ENCODE measurements around the gene ACAD10.
A peak's percentile ranks its signal among the peaks of the same experiment; 100 is the strongest.
"Not testable (repeated sequence)": the region's sequence is repeated elsewhere in the genome, so short reads cannot be mapped to it uniquely, and the experiment has no call there.

Gene ACAD10

DNA sequence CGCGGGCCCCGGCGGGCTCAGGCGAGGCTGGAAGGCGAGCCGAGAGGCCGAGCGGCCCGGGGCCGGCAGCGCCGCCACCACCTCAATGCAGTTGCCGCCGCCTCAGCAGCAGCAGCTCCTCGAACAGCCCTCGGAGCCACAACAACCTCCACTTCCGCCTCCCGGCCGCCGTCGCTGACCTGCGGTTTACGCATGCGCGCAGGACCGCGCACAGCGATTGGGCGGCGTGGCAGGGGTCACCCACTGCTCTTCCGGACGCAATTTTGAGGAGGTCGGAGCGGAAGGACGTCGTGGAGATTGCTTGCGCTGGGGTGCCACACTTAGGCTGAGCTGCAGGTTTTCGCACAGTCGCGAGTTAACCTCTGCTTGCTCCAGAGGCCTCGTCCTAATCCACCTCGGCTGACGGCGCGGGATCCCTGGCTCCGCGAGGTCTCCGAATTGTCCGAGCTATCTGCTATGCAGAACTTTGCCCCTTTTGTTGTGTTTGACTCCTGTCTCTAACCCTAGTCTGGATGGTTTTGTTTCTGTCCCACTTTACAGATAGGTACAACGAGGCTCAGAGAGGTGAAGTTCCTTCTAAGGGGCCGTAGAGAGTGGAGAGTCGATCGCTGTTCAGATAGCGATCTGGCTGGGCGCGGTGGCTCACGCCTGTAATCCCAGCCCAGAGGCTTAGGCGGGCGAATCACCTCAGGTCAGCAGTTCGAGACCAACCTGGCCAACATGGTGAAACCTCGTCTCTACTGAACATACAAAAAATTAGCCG is at the start of gene ACAD10, which contains the start of gene BRAP:
TSS of gene ACAD10 (plus strand) at position 243 of the 763 bp plus-strand sequence. CDS start 6,657 bp downstream, outside the sequence.
TSS of gene BRAP (minus strand) at position 146 of the 763 bp plus-strand sequence. CDS start 164 bp downstream, outside the sequence.
- H3K4me3 ChIP-seq (ENCODE audit: low read length): peak within 1 kb of the TSS; percentile 83
- TF ChIP-seq ZNF274 (IDR thresholded peaks at IDR 0.05; ENCODE audit: low read depth, low read length): no peak

DNA sequence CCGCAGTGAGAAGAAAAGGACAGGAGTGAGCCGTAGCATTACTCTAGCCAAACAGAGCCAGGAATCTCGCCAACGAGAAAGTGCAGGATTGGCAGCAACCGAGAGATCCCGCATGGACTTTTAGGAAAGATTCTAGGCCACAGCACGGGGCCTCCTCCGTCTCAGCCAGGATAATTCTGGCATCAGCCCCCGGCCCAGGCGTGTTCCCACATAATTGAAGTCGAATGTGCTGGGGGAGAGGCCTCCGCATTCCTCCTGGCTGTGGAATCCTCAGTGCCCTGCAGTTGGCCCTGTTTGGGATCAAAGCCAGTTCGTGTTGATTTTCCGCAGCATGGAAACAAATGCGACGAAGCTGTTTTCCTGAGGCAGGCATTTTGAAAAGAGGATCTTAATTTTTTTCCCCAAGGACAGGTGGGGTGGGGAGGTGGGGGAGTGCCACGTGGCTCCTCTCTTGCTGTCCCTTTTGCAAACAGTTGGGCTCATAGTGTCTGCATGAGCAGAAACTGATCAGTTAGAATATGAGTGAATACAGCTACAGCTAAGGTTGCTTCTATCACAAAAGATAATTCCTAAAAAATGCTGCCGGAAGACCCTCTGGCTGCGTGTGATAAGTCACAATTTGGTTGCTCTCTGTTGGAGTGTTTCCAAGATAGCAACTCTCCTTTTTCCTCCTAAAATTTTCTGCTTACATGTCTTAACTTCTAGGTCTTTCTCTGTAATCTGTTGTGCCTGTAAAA is 49.5 kb upstream of the ACAD10 start:
- no peak overlapping the region for H3K4me3 ChIP-seq (ENCODE audit: low read length)
- no peak for TF ChIP-seq ZNF274 (IDR thresholded peaks at IDR 0.05; ENCODE audit: low read depth, low read length)

DNA sequence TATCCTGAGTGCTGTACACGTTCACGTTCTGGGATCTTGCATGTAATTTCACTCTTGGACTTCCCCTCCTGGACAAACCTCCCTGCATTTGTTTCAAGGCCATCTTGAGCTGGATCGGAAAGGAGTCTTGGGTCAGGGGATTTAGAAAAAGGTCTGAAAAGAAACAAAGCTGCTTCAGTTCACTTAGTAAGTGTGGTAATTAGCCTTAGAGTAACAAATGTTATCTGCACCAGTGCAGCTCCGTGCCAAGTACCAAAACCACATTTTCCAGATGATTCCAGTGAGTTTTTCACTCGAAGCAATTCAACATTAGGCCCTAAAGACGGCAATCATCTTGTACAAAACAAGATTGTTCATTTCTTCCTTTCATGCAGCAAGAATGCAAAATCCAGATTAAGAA is 47.3 kb upstream of the ACAD10 start:
- H3K4me3 ChIP-seq (ENCODE audit: low read length): no peak overlapping the region
- no peak for TF ChIP-seq ZNF274 (IDR thresholded peaks at IDR 0.05; ENCODE audit: low read depth, low read length)

DNA sequence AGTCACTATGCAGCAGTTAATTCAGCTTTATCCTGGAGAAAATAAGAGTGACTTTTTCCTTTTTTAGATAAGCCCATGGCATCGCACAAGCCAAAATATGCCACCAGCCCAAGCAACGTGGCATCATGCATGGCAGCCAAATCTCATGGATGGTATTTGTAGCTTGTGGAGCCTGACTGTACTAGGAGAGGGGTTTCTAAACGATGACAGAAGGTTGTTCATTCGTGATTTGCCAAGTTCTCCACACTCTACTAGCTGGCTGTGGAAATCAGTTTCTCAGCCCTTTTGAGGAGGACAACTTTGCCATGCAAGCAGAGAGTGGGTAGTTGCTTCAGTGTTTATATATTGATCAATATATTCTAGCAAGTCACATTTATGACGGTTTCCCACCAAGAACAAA is 45.3 kb upstream of the ACAD10 start:
- no peak overlapping the region for H3K4me3 ChIP-seq (ENCODE audit: low read length)
- no peak for TF ChIP-seq ZNF274 (IDR thresholded peaks at IDR 0.05; ENCODE audit: low read depth, low read length)

DNA sequence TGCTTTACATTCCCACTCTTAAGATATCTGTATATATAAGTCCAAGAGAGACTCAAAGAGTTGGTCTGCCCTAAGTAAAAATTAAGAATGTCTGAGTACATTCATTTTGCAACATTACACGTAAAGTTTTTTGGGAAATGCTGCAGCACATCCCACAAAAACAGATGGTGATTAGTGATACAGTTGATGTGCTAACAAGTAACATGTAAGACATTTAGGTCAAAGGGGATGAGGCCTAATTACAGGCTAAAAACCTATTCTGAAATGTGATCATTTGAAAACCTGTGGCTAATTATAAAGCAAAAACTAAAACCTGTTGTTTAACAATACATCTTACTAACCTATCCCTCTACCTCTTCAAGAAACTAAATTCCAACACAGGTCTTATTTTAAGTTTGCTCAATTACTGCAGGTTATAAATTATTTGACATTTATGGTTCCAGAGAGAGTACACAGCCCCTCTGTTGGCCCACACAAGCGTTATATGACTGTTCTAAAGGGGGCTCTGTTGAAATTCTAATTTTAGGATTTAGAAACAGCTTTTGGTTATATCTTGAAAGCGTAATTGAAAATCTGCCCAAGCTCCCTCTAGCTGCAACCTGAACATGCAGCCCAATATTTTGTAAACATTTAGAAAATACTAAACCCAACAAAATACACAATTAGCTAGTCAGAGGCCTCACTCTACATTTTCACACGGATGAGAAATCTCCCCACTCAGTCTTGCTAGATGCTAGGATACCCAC is 43.0 kb upstream of the ACAD10 start:
- H3K4me3 ChIP-seq (ENCODE audit: low read length): no peak overlapping the region
- no peak for TF ChIP-seq ZNF274 (IDR thresholded peaks at IDR 0.05; ENCODE audit: low read depth, low read length)

DNA sequence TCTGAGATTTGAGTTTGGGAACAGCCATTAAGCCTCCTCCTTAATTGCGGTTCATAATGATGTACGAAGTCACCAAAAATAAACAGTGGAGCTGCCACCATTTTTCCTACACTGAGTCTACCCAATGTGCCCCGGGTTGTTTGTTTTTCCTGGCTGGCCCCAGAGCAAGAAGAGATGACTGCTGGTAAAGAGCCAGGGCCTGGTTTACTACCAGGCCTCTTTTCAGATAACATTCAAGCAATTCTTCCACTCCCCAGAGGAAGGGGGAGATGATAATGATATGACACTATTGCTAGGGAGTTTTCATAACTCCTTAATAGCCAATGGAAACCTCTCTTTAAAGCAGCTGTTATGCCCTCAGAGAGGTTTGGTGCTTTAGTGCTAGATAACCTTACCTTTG is 42.4 kb upstream of the ACAD10 start:
- H3K4me3 ChIP-seq (ENCODE audit: low read length): no peak overlapping the region
- TF ChIP-seq ZNF274 (IDR thresholded peaks at IDR 0.05; ENCODE audit: low read depth, low read length): no peak

DNA sequence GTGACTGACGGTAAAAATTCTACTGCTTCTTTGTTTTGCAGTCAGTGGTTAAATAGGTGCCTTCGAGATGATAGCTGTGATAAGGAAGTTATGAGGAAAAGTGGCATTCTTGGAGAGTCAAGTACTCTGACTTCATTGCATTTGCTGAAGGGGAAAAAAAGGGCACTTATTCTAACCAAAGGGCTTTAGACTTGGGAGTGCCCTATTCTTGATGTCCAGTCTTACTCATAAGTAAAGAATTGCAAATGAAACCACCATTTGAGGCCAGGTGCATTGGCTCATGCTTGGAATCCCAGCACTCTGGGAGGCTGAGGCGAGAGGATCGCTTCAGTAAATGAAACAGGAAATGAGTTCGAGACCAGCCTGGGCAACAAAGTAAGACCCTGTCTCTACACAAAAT is 40.4 kb upstream of the ACAD10 start:
- TF ChIP-seq ZNF274 (IDR thresholded peaks at IDR 0.05; ENCODE audit: low read depth, low read length): no peak
- H3K4me3 ChIP-seq (ENCODE audit: low read length): no peak overlapping the region

DNA sequence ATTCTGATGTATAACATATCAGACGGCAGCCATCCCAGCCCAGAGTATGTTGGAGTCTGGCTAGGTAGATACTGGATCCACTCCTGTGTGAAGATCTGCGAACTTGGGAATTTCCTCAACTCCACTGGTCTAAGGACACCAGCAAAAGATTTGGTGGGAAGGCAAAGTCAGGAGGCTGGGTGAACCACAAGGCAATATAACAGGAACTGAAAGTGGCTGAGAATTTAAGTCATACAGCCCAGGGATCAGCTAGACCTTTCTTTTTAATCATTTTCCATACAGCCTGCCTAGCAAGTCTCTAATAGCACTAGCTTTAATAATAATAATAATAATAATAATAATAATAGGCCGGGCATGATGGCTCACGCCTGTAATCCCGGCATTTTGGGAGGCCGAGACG is 34.9 kb upstream of the ACAD10 start:
- TF ChIP-seq ZNF274 (IDR thresholded peaks at IDR 0.05; ENCODE audit: low read depth, low read length): no peak
- H3K4me3 ChIP-seq (ENCODE audit: low read length): no peak overlapping the region

DNA sequence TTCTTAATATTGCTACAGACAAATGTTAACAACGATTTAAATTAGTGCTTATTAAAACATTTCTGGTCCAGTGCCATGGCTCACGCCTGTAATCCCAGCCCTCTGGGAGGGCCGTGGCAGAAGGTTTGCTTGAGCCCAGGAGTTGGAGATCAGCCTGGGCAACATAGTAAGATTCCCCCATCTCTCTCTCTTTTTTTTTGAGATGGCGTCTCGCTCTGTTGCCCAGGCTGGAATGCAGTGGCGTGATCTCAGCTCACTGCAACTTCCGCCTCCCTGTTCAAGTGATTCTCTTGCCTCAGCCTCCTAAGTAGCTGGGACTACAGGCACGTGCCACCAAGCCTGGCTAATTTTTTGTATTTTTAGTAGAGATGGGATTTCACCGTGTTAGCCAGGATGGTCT is 33.3 kb upstream of the ACAD10 start:
- not testable (repeated sequence) for H3K4me3 ChIP-seq (ENCODE audit: low read length)

DNA sequence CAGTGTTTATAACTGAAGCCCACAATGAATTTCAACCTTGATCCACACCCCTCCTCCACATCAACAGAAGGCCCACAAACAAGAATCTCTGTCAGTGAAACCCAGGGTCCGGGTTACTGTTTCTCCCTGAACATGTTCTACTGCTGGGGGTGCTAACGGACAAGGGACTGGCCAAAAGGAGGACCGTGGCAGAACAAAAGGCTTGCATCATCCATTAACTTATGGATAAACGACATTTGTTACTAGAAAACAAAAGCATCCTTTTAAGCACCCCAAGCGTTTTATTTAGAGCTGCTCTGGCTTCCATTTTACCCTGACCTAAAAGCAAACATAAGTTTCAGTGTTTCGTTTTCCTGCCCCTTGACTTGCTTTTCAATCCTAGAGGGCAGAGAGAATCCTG is 32.3 kb upstream of the ACAD10 start:
- H3K4me3 ChIP-seq (ENCODE audit: low read length): no peak overlapping the region
- no peak for TF ChIP-seq ZNF274 (IDR thresholded peaks at IDR 0.05; ENCODE audit: low read depth, low read length)

DNA sequence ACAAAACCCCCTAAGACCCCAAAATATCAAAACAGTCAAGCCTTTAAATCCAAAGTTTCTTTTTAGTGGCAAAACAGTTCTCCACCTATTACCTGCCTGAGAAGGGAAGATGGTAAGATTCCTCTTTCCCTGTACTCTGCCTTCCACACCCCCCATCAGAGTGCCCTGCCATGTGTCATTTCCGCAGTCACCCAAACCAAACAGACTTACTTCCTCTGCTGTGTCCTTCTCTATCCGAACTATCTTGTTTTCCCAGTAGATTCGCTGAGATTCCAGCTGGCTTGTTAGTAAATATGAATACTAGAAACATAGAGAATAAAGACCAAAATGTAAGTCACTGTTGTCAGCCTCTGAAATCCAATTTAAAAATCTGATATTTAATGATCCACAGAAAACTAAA is 30.5 kb upstream of the ACAD10 start:
- TF ChIP-seq ZNF274 (IDR thresholded peaks at IDR 0.05; ENCODE audit: low read depth, low read length): no peak
- H3K4me3 ChIP-seq (ENCODE audit: low read length): no peak overlapping the region

DNA sequence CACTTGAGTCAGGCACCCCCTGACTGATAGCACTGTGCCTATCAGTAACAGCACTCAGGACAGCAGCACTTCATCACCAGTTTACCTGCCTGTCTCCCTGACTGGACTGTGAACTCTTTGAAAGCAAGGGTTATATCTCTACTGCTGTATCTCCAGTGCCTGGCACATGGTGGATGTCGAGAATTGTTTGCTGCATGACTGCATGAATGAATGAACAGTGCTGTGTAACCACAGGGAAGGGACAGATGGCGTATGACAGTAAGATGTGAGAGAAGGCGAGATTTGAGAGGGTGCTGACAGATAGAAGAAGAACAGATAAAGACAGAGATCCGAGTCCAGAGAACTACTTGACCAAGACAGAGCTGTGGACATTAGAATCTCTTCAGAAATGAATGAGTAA is 29.8 kb upstream of the ACAD10 start:
- no peak overlapping the region for H3K4me3 ChIP-seq (ENCODE audit: low read length)
- TF ChIP-seq ZNF274 (IDR thresholded peaks at IDR 0.05; ENCODE audit: low read depth, low read length): no peak

DNA sequence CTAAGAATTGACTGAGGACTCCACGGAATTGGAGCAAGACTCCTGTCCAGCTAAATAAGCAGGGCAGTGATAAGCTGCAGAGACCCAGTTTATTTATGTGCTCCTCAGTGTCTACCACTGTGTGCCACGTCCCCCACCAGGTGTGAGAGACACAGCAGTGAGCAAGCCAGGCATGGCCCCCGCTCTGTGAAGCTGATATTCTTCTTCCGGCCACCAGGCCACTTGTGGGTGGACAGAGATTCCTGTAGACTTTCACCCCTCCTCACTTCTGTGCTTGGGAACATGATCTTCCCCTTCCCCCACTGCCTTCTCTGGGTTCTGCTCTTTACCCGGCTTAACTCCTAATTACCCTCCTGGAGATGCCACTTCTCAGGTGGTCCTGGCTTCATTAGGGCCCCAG is 21.4 kb upstream of the ACAD10 start:
- no peak overlapping the region for H3K4me3 ChIP-seq (ENCODE audit: low read length)
- no peak for TF ChIP-seq ZNF274 (IDR thresholded peaks at IDR 0.05; ENCODE audit: low read depth, low read length)

DNA sequence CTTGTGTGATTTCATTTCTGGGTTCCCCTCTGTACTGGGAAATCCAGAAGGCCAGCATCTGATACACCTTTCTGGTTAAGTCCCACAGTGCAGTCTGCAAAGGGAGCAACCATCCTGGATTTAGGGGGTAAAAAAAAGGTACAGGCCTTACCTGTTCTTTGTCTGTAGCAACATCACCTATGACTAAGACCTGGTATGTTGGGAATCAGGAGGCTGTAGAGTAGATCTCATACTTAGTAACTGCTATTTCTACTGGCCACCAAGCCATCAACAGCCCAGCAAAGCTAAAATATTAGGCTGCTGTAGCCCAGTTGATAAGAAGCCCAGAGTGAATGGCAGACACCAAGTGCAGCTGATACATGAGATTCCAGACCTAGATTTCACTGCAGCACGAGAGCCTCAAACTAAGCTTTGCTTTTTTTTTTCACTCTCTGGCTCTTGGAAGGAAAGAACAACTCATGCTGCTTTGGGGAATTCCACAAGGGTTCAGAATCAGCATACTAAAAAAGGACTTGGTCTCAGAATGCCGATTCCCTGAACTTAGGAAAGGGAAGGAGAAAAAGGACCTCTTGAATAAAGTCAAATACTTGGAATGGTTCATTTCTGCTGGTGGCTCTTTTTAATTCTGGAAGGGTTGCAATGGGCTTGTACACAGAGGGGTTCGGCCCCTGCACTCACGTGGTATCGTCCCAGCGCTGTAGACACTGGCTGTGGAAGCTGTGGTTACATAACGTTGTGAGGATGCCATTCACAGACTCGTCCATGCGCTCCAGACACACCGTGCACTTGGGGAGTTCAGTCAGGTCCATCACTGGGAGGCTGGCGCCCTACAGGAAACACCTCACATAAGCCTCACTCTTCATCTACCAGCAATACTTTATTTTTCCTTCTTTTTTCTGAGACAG is 20.6 kb upstream of the ACAD10 start:
- TF ChIP-seq ZNF274 (IDR thresholded peaks at IDR 0.05; ENCODE audit: low read depth, low read length): no peak
- H3K4me3 ChIP-seq (ENCODE audit: low read length): no peak overlapping the region
